ENCODE measurements around the gene PJVK. TPM values are rescaled to one million over a fixed set of nuclear protein-coding genes. Genes with fewer than 3 reads are reported as not detected.
"Not testable (repeated sequence)": the region's sequence is repeated elsewhere in the genome, so short reads cannot be mapped to it uniquely, and the experiment has no call there.

The PJVK gene
- total RNA-seq, 2 donors from 2014 or later: 5.5 to 6.3 TPM

DNA sequence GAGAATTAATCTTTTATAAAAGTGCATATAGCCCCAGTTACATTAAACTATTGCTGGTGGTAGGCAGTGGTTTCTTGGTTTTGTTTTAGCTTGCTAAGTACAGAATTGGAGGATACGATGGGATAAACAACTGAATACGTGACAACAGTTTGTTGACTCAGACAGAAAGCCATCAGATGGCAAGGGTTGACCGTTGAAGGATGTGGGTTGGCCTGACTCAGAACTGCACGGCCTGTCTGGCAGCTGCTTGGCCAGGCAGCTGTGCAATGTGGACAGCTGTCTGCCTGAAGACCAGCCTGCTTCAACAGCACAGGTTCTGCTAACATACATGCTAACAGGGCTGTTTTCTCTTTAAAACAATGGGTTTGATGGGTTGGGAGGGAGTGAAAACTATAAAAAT is 46.8 kb upstream of the PJVK start:
- Mint-ChIP-seq H3K4me1 (peaks cover 13% of the 10 kb centered on the region), H3K4me3 (no peak overlapping the region), H3K27me3 (ENCODE audit: insufficient read depth) (no peaks in the 10 kb centered on the region), H3K36me3 (ENCODE audit: low read depth) (no peaks in the 10 kb centered on the region), H3K27ac (no peak overlapping the region), H3K9me3 (no peaks in the 10 kb centered on the region)
- Histone ChIP-seq H3K4me3 (ENCODE audit: low read length) (no peak overlapping the region), H3K27me3 (ENCODE audit: control insufficient read depth, insufficient read depth, low read length, poor library complexity, severe bottlenecking) (no peaks in the 10 kb centered on the region), H3K27ac (ENCODE audit: low read depth, low read length) (no peak overlapping the region), H3K9ac (ENCODE audit: extremely low read depth, low read length, poor library complexity, severe bottlenecking) (no peak overlapping the region), H3K9me3 (ENCODE audit: control insufficient read depth, low read length) (no peaks in the 10 kb centered on the region), H3K4me1 (ENCODE audit: control insufficient read depth, insufficient read depth, low read length) (no peaks in the 10 kb centered on the region), H3K36me3 (ENCODE audit: control insufficient read depth, insufficient read depth, low read length) (no peaks in the 10 kb centered on the region)
- WGBS, 2 experiments (ENCODE audit: insufficient coverage in 1 of 2, insufficient read length in 1 of 2): 86 to 100% methylated on average over 1 to 4 of the region's 4 CpGs
- DNase-seq: no peak
- TF ChIP-seq CTCF (conservative IDR thresholded peaks at IDR 0.05): no peak

- Mint-ChIP-seq H3K36me3 (ENCODE audit: low read depth) (no peaks in the 10 kb centered on the region), H3K4me1 (peaks cover 5% of the 10 kb centered on the region), H3K9me3 (no peaks in the 10 kb centered on the region), H3K27ac (no peak overlapping the region), H3K27me3 (ENCODE audit: insufficient read depth) (no peaks in the 10 kb centered on the region), H3K4me3 (no peak overlapping the region)
- H3K4me3 ChIP-seq (ENCODE audit: low read length): no peak overlapping the region
- no peaks in the 10 kb centered on the region for H3K36me3 ChIP-seq (ENCODE audit: control insufficient read depth, insufficient read depth, low read length)
- WGBS, 2 experiments (ENCODE audit: insufficient coverage in 1 of 2, insufficient read length in 1 of 2): 84 to 96% methylated on average over 4 to 5 of the region's 5 CpGs
- no peak for DNase-seq
- H3K9me3 ChIP-seq (ENCODE audit: control insufficient read depth, low read length): no peaks in the 10 kb centered on the region
- no peaks in the 10 kb centered on the region for H3K27me3 ChIP-seq (ENCODE audit: control insufficient read depth, insufficient read depth, low read length, poor library complexity, severe bottlenecking)
- TF ChIP-seq CTCF (conservative IDR thresholded peaks at IDR 0.05): no peak
- no peaks in the 10 kb centered on the region for H3K4me1 ChIP-seq (ENCODE audit: control insufficient read depth, insufficient read depth, low read length)
- H3K27ac ChIP-seq (ENCODE audit: low read depth, low read length): no peak overlapping the region
- no peak overlapping the region for H3K9ac ChIP-seq (ENCODE audit: extremely low read depth, low read length, poor library complexity, severe bottlenecking)
These were observed 41.9 kb upstream of the PJVK start for GRCh38 chr2:178409261-178409660.

DNA sequence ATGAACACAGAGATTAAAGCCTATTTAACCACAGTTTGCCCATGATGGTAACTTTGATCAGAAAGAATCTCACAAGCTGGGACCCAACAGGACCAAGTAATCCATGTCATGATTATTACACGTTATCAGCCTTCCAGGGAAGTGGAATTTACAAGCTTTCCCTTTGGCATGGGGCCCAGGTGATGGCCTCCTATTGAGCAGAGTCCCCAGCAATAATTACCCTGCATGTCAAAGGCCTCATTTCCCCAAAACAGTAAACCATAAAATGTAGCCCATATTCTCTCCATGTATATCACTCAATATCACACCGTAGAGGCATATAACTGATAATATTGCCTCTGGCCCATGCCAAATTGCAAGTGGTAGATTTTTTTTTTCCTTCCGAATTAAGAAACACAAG is 39.1 kb upstream of the PJVK start:
- H3K4me3 Mint-ChIP-seq: no peak overlapping the region
- no peaks in the 10 kb centered on the region for H3K4me1 ChIP-seq (ENCODE audit: control insufficient read depth, insufficient read depth, low read length)
- no peaks in the 10 kb centered on the region for H3K36me3 ChIP-seq (ENCODE audit: control insufficient read depth, insufficient read depth, low read length)
- H3K27me3 ChIP-seq (ENCODE audit: control insufficient read depth, insufficient read depth, low read length, poor library complexity, severe bottlenecking): no peaks in the 10 kb centered on the region
- peaks cover 6% of the 10 kb centered on the region for H3K4me1 Mint-ChIP-seq
- DNase-seq: no peak
- H3K9me3 Mint-ChIP-seq: no peaks in the 10 kb centered on the region
- no peak overlapping the region for H3K27ac Mint-ChIP-seq
- 60 to 80% methylated on average over 2 to 3 of the region's 3 CpGs for WGBS, 2 experiments (ENCODE audit: insufficient coverage in 1 of 2, insufficient read length in 1 of 2)
- no peak overlapping the region for H3K4me3 ChIP-seq (ENCODE audit: low read length)
- no peaks in the 10 kb centered on the region for H3K36me3 Mint-ChIP-seq (ENCODE audit: low read depth)
- no peak overlapping the region for H3K9ac ChIP-seq (ENCODE audit: extremely low read depth, low read length, poor library complexity, severe bottlenecking)
- H3K27me3 Mint-ChIP-seq (ENCODE audit: insufficient read depth): no peaks in the 10 kb centered on the region
- H3K9me3 ChIP-seq (ENCODE audit: control insufficient read depth, low read length): no peaks in the 10 kb centered on the region
- no peak overlapping the region for H3K27ac ChIP-seq (ENCODE audit: low read depth, low read length)
- no peak for TF ChIP-seq CTCF (conservative IDR thresholded peaks at IDR 0.05)

GRCh38 chr2:178412453-178412852 is 38.7 kb upstream of the PJVK start:
- H3K9ac ChIP-seq (ENCODE audit: extremely low read depth, low read length, poor library complexity, severe bottlenecking); H3K9me3 Mint-ChIP-seq; H3K27me3 ChIP-seq (ENCODE audit: control insufficient read depth, insufficient read depth, low read length, poor library complexity, severe bottlenecking); H3K27ac ChIP-seq (ENCODE audit: low read depth, low read length); H3K4me1 ChIP-seq (ENCODE audit: control insufficient read depth, insufficient read depth, low read length); H3K9me3 ChIP-seq (ENCODE audit: control insufficient read depth, low read length); H3K4me3 ChIP-seq (ENCODE audit: low read length); H3K27me3 Mint-ChIP-seq (ENCODE audit: insufficient read depth); H3K4me1 Mint-ChIP-seq; H3K36me3 Mint-ChIP-seq (ENCODE audit: low read depth); H3K36me3 ChIP-seq (ENCODE audit: control insufficient read depth, insufficient read depth, low read length); DNase-seq; H3K27ac Mint-ChIP-seq: not testable (repeated sequence)
- 93 to 95% methylated on average over 5 to 8 of the region's 8 CpGs for WGBS, 2 experiments (ENCODE audit: insufficient coverage in 1 of 2, insufficient read length in 1 of 2)
- H3K4me3 Mint-ChIP-seq: peak overlapping the region; percentile 86

Data from endodermal cell (in vitro differentiated cells).